Smooth muscle cell of the brain vasculature (primary cell): ENCODE results near the gene TOM1L2.

ENCODE experiments used
- DNase-seq: peaks from one replicate; pipeline ENCODE4 v3.0.0-alpha.2; 2012; ENCODE audit warnings: low read depth, low spot score

TOM1L2 gene

GRCh38 chr17:17849147-17849820, 122.9 kb downstream of the TOM1L2 start:
- DNase-seq, result peak; percentile 53

DNA sequence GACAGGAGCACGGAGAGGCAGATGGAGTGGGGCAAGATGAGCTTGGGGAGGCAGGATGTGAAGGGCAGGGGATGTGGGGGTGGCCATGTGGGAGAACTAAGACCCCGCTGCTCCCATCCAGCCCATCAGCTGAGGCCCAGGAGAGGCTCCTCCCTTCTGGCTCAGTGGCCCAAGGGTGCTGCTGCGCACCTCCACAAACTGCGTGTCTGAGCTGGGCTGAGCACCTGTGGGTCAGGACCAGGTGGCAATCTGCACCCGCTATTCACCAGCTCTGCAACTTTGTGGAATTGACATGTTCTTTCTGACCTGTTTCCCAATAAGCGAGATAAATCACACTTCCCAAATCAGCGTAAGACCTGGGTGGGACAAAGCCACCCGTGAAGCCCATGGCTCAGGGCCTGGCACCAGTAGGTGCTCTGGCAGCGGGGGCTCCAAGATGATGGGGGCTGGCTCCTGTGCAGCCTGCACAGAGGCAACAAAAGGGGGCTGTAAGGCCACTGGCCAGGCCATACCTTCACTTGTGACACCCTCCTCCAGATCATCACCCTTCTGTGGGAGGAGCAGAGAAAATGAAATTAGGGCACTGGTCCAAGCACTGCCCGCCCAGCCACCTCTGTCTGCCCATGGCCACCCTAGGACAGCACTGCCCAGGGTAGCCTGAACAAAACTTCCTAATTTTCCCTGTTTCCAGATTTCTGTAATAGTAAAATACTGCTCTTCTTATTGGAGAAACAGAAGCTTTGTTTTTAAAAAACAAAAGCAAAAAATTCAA, 123.7 kb downstream of the TOM1L2 start:
- no peak for DNase-seq

GRCh38 chr17:17847726-17848125, 124.5 kb downstream of the TOM1L2 start:
- DNase-seq, result no peak

DNA sequence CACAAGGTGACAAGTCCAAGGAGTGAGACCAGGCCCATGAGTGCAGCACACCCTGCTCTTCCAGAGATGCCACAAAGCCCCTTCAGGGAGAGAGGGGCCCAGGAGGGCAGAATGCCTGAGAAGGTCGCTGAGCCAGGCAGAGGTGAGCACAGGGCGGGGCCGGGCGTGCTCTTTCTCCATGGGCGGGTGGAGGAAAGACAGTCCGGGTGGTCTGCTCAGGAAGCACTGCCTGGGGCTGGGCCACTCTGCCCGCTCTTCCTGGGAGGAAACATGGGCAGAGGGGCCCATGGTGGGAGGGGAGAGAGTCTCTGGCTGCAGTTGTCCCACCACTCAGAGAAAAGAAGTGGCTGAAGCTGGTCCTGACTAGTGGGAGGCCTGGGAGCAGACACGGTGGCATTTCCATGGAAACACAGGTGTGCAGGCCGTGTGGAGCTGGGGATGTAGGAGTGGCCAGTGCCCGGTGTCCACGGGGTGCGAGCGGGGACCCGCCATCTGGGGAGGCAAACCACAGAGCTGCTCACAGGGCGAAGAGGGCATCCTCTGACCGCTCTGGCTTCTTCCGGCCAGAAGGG, 125.0 kb downstream of the TOM1L2 start:
- DNase-seq, result no peak

GRCh38 chr17:17846645-17847044, 125.6 kb downstream of the TOM1L2 start:
- no peak for DNase-seq

- no peak for DNase-seq
Observed at GRCh38 chr17:17846003-17846402, 126.2 kb downstream of the TOM1L2 start.

DNA sequence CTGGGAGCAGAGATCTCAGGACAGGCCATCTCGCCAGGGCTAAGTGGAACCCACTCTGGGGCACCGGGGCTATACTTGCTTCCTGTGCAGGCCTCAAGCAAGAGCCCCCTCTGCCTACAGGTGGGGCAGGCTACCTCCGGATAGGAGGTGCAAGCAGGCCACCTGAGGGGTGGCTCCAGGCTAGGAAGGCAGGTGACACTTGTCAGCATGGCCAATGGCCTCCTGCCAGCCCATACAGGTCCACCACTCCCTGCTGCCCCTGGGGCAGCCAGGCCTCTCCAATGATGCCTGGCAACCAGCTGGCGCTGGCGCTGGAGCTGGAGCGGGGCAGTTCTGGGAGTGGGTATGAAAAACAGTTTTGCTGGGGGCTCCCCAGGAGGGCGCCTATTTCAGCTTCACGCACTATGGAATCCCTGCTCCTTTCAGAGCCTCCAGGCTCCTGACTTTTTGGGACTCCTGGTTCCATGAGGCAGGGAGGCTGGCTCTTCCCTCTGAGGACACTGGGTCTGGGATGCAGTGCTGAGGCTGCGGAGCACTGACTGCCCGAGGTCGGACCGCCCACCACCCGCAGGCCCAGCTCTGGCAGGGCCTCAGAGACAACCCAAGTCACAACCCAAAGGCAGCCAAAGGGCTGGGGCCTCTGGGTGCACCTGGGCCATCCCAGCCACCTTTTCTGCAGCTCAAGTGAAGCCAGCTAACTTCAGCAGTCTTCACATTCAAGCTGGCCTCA, 127.0 kb downstream of the TOM1L2 start:
- DNase-seq, result no peak

DNA sequence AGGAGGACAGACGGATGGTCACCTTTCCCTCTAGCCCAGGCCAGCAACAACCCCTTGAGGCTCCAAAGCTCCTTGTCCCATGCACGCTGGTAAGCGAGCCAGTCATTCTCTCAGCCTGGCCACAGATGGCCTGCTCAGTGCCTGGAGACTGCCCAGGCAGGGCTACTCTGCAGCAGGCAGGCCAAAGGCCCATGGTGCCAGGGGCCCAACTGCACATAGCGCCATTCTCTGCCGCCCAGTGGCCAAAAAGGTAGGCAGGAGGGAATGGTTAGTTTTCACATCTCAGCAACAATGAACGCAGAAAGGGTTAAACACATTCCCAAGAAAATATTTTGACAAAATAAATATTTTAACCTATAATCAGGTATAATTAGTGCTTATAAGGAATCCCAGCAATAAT, 127.7 kb downstream of the TOM1L2 start:
- DNase-seq, result no peak

DNA sequence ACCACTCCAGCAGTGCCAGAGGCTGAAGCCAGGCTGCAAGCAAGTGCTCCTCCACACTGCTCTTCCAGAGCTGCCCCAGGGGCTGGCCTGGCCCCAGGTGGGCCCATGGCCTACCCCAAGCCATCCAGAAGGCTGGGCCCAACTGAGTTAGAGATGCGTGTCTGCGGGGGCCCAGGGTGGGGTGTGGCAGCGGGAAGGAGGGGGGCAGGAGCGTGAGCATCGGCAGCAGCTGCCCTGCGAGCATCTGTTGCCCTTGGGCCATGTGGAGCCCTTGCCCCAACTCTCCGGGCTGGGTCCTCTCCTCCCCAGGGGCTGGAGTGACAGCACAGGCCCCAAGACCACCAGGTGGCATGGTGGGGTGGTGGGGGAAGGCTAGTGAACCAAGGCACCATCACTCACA, 128.1 kb downstream of the TOM1L2 start:
- no peak for DNase-seq

DNA sequence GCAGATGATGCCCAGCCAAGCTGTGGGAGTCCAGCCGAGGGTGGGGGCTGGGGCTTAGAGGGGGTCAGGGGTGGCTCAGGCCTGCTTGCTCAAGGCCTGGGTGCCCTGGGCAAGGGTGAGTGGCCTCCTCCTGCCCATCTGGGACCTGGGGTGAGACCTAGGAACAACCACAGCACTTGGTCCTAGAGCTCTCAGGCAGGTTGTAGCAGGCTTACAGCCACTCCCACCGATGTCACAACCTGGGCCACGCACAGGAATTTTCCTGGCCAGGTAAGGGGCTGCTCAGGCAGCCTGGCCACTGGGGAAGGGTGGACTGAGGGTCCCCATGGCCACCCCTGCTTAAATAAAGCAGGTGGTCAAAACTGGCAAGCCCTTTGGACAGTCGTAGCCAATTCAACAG, 129.1 kb downstream of the TOM1L2 start:
- no peak for DNase-seq

DNA sequence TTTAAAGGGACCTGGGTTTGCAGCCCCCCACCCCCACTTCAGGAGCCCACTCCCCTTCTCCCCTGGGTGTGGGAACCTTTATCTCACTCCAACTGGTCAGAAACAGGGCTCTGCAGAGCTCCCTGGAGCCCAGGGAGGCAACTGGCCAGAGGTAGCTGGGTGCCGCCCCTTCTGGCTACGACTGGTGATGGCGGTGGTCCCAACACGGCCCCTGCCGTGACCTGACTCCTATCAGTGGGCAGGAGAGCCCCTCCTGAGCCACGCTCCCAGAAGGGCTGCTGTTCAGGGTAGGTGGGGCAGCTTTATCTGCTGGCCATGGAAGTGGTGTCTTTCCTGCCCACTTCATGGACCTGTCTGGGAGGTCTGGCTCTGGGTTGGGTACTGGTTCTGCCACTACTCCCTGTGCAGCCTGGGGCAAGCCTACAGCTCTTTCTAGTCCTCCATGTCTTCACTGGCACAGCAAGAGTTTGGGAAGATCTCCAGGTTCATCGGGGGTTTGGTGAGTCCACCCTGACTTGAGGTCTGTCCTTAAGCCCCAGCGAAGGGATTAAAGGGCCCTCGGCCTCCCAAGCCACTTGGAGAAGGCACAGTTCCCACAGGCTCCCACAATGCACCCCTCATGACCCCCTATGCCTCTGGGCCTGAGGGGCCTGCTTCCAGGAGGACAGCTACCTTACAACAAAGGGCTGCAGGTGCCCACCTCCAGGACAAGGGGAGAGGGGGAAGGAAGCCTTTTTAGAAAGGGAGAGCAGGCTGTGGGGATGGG, 129.9 kb downstream of the TOM1L2 start:
- no peak for DNase-seq

- DNase-seq, result no peak
Observed at GRCh38 chr17:17841601-17842025, 130.6 kb downstream of the TOM1L2 start.

DNA sequence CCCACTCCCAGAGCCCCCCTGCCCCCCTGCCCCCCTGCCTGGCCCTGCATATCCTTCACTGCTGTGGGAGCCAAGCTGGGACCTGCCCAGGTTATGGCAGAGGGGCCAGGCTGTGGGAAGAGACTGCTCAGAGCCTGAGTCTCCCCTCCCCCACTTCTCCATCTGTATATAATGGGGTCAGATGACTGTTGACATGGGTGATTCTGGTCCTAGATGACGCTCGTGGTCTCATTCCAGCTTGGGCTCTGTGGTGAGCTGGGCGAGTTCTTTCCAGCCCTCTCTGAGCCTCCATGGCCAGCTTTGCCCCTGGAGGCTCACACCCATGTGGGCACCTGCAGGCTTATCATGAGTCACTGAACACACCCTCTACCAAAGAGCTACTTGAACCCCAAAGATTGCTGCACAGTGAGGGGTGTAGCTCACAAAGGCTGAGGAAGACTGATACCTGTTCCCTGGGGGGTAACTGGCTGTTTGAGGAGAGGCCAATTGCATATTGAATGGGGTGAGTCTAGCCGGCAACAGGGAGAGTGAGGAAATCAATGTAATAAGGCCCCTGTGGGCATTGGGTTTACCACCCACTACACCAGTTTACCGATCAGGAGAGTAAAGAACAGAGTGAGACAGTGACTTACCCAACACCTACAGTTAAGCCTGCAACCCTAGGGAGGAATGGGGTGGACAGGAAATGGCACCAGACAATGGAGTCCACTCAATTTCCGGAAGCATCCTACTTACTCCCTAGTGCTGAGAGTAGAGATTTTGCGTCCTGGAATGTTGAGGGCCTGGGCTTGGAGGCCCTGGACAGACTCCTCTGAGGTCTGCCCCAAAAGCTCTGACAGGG, 131.2 kb downstream of the TOM1L2 start:
- DNase-seq, result no peak

GRCh38 chr17:17839791-17840707, 132.2 kb downstream of the TOM1L2 start:
- DNase-seq, result peak; percentile 55

GRCh38 chr17:17837966-17838962, 133.9 kb downstream of the TOM1L2 start:
- no peak for DNase-seq

DNA sequence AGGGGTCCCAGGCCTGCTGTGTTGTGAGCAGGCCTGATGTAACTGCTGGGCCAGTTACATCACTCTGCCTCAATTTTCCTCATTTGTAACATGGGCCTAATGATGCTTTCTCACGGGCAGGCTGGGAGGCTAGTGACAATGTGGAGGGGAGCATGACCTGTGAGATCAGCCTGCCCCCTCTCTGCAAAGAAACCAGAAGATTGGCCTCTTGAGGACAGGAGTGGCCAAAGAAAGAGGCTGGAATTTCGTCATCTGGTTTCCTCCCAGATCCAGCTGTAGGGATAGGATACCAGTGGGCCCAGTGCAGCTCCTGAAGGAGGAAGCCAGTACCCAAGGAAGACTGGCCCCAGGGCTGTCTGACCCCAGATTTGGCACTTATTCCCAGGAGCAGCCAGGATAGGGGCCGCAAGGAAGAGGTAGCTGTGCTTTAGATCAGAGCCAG, 134.8 kb downstream of the TOM1L2 start:
- DNase-seq, result no peak

GRCh38 chr17:17836818-17837379, 135.3 kb downstream of the TOM1L2 start, which contains the start of gene SREBF1:
SREBF1 (minus strand) TSS chr17:17836986; CDS start chr17:17836817, 169 bp downstream.
- no peak for DNase-seq
